Bronchial epithelial cell (primary cell): ENCODE data around the gene OR2F1. TPM values are rescaled to one million over a fixed set of nuclear protein-coding genes. Genes with fewer than 3 reads are reported as not detected.
A peak's percentile ranks its signal among the peaks of the same experiment; 100 is the strongest.

ENCODE experiments used
- DNase-seq: peaks from one replicate; pipeline ENCODE4 v3.0.0-alpha.2; 2010; ENCODE audit warnings: low read depth
- FAIRE-seq: peaks from 2 replicates; lab custom pipeline; 2011; peaks lifted over from hg19 to GRCh38; lab: Jason Lieb, UNC
- H3K27me3 ChIP-seq: 2 replicates; pipeline ENCODE4 v1.5.1; 2011; ENCODE audit warnings: low read length; ENCODE audit not compliant: control insufficient read depth, insufficient read depth
- H3K36me3 ChIP-seq: 2 replicates; pipeline ENCODE4 v1.5.1; 2011; ENCODE audit warnings: low read length; ENCODE audit not compliant: control insufficient read depth, insufficient read depth
- H3K4me3 ChIP-seq: 2 replicates; pipeline ENCODE4 v1.5.1; 2011; ENCODE audit warnings: mild to moderate bottlenecking, low read depth, low read length, control low read depth
- CTCF ChIP-seq: IDR thresholded peaks from 2 replicates; pipeline ENCODE4 v1.5.1; 2011; ENCODE audit warnings: mild to moderate bottlenecking, moderate library complexity, low read length, control low read depth, inconsistent platforms; ENCODE audit not compliant: insufficient read depth, severe bottlenecking
- total RNA-seq: library from RNA; depleted of rRNA; stranded (reverse); fragments of >200 nt; gene quantifications from 2 replicates; pipeline ENCODE4 v1.2.1, GENCODE V29; 2014

OR2F1 gene
- total RNA-seq, 1 donor from 2014 or later, result not detected

DNA sequence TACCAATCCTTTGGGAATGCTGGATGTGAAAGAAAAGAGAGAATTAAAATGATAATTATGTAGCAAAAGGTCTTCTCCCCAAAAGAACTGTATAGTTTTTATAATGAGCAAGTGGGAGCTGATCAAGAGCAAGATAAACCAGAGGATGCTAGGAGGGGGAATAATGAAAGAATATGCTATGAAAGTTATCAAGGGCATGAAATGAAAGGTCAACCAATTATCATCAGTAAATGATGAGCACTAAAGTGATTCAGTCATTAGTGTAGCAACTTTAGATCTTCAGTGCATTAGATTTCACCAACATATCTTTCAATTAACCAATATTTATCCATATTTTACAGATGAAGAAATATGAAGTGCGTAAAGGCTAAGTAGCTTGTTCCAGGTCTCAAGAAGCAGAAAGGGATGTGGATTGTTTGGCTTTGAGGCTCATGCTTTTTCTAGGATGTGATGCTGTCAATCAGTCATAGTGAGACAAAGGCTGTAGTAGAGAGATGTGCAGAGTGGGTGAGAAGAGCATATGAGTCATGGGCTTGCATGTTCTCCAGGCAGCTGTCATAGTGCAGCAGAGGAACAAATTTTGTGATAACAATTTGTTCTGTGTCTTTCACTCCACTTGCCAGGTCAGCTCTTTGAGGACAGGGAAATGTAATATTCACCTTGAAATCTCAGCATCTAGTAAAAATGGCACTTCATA is 25.3 kb upstream of the OR2F1 start:
- no peak overlapping the region for H3K4me3 ChIP-seq
- DNase-seq (peak; percentile 29), FAIRE-seq (no peak)
- no peak for TF ChIP-seq CTCF
- H3K27me3 ChIP-seq, result no peaks in the 10 kb centered on the region
- H3K36me3 ChIP-seq, result no peaks in the 10 kb centered on the region

DNA sequence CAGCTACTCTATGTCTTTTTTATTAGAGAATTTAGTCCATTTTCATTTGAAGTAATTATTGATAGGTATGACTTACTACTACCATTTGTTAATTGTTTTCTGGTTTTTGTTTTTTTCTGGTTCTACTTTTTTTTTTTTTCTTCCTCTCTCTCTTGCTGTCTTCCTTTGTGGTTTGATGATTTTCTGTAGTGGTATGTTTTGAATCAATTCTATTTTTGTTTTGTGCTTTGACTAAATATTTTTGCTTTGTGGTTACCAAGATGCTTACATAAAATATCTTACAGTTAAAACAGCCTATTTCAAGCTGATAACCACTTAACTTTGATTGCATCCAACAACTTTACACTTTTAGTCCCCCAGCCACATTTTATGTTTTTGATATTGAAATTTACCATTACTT is 22.9 kb upstream of the OR2F1 start:
- TF ChIP-seq CTCF, result no peak
- Histone ChIP-seq H3K4me3 (no peak overlapping the region), H3K27me3 (no peaks in the 10 kb centered on the region), H3K36me3 (no peaks in the 10 kb centered on the region)
- FAIRE-seq, result no peak
- DNase-seq, result no peak

GRCh38 chr7:143934526-143935325 is 19.9 kb upstream of the OR2F1 start, which contains the start of gene OR2F2:
Gene OR2F2, plus strand, starts transcription at chr7:143935233. Its CDS starts 0 bp downstream, at chr7:143935233.
- no peak for DNase-seq
- H3K36me3 ChIP-seq, result no peaks in the 10 kb centered on the region
- H3K27me3 ChIP-seq, result no peaks in the 10 kb centered on the region
- no peak within 1 kb of the TSS for H3K4me3 ChIP-seq
- no peak for TF ChIP-seq CTCF
- FAIRE-seq, result no peak

DNA sequence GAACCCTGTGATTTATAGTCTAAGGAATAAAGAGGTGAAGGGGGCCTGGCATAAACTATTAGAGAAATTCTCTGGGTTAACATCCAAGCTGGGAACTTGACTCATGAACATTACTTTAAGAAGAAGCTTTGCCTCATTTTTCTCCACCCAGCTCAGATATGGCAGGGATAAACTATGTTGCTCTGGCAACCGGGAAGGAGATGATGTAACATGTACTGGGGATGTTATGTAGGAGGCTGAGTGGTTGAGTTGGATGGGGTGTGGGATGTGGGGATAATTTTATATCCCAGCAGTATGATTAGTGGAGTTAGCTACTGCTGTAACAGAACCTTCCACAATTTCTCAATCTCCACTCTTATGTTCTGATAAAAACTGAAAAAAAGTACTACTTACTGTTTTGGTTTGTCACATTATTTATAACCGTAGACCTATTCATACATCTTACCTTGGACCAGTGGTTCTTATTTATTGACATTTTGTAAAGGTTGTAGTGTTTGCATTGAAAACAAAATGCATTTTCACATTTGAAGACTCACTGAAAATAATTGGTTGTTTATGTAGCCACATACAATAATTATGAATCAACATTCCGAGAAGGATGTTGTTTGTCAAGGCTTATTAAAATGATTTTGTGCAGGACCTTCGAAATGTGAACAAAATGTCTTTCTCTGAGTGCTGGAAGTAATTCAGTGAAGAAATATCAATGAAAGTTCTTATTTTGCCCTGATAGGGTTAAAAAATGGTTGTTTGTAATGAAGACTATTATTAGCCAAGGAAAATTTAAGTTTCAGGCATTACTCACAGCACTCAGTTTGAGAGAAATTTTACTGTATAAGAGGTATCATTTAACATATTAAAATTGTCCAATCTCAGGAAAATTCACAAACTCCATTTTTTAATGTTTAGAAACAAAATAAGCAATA is 18.3 kb upstream of the OR2F1 start:
- TF ChIP-seq CTCF, result no peak
- DNase-seq (no peak), FAIRE-seq (no peak)
- Histone ChIP-seq H3K4me3 (no peak overlapping the region), H3K36me3 (no peaks in the 10 kb centered on the region), H3K27me3 (no peaks in the 10 kb centered on the region)

DNA sequence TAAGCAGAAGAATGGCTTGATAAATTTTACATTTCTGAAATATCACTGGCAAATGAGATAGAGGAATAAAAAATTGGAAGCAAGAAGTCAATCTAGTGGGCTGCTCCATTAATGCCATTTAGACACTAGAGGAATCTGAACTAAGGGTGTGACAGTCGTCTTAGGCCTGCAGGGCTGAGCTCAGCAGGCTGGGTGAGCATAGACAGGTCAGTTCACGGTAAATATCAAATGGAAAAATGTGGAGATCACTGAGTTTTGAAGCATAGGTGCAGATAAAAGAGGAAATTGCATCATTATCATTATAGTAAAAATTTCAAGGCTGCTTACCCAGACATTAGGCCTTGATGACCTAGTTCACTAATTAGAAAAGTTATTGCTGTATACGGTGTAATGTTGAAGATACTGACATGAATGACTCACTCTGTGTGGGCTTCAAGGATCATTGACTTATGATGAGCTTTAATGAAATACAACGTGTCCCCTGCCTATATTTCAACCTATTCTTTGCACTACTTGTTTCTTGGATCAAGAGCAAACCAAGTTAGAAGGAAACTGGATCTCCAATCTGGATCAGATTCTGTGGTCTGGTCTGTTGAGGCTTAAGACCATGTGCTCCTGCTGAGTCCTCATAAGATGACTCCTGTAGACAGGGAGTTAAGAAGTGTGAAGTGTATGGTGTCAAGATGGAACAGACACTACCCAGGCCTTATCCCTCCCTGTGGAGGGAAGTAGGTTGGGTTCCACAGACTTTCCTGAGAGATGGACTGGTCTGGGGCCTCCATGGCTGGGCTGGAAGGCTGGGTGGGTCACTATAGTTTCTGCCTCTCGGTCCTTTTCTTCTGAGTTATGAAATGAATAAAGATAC is 16.0 kb upstream of the OR2F1 start:
- Histone ChIP-seq H3K27me3 (no peaks in the 10 kb centered on the region), H3K36me3 (no peaks in the 10 kb centered on the region), H3K4me3 (no peak overlapping the region)
- no peak for TF ChIP-seq CTCF
- DNase-seq, result no peak
- no peak for FAIRE-seq
